Activated CD4-positive, alpha-beta memory T cell treated with anti-CD3 and anti-CD28 coated beads, Interleukin-2, amount 10 ng/mL, durations not matched to agents 7 days and 5 days (primary cell): ENCODE measurements around the gene GPR87. TPM values are rescaled to one million over a fixed set of nuclear protein-coding genes. Genes with fewer than 3 reads are reported as not detected.
A peak's percentile ranks its signal among the peaks of the same experiment; 100 is the strongest.

Experiments
- CTCF ChIA-PET: fragments of 350-600 bp; sonication (Branson Sonifier 250); formaldehyde crosslinking; loops from one replicate; lab custom pipeline; 2021; ENCODE audit warnings: antibody characterized with exemption, inconsistent platforms; lab: Charles Lee
- POLR2A ChIA-PET: fragments of 350-600 bp; sonication (Branson Sonifier 250); formaldehyde crosslinking; loops from one replicate; lab custom pipeline; 2021; ENCODE audit warnings: antibody characterized with exemption; lab: Charles Lee
- DNase-seq: peaks from one replicate; pipeline ENCODE4 v3.0.0-alpha.2; 2020
- H3K27ac Mint-ChIP-seq: one replicate; pipeline ENCODE4 v1.8.0; 2021; ENCODE audit warnings: mild to moderate bottlenecking, mixed read lengths
- H3K27me3 Mint-ChIP-seq: one replicate; pipeline ENCODE4 v1.8.0; 2021; ENCODE audit warnings: mixed read lengths
- H3K36me3 Mint-ChIP-seq: one replicate; pipeline ENCODE4 v1.8.0; 2021; ENCODE audit warnings: low read depth, mixed read lengths
- H3K4me1 Mint-ChIP-seq: one replicate; pipeline ENCODE4 v1.8.0; 2021; ENCODE audit warnings: mixed read lengths
- H3K4me3 Mint-ChIP-seq: one replicate; pipeline ENCODE4 v1.8.0; 2021; ENCODE audit warnings: mild to moderate bottlenecking, mixed read lengths
- H3K9me3 Mint-ChIP-seq: one replicate; pipeline ENCODE4 v1.8.0; 2021; ENCODE audit warnings: mixed read lengths
- total RNA-seq, 2 experiments: library from RNA; stranded (reverse); gene quantifications; one replicate each; pipeline ENCODE4 v1.2.3, GENCODE V29; 2021

The GPR87 gene
- total RNA-seq, 2 experiments from 2014 or later, result 0.33 TPM; not detected in 1

GRCh38 chr3:151299006-151299405, 17.6 kb downstream of the GPR87 start:
- H3K27me3 Mint-ChIP-seq, result peaks cover 6% of the 10 kb centered on the region
- DNase-seq, result no peak
- H3K27ac Mint-ChIP-seq, result no peak overlapping the region
- CTCF ChIA-PET, result interaction anchor here (1.1 to 2.2 kb wide), 2 partner anchors 15 to 131 kb away, joined by 3 to 8 read pairs; no protein-coding TSS in a partner anchor
- peaks cover 24% of the 10 kb centered on the region for H3K4me1 Mint-ChIP-seq
- H3K4me3 Mint-ChIP-seq, result no peak overlapping the region
- no peaks in the 10 kb centered on the region for H3K9me3 Mint-ChIP-seq
- no peaks in the 10 kb centered on the region for H3K36me3 Mint-ChIP-seq
- POLR2A ChIA-PET, result no interaction called here

DNA sequence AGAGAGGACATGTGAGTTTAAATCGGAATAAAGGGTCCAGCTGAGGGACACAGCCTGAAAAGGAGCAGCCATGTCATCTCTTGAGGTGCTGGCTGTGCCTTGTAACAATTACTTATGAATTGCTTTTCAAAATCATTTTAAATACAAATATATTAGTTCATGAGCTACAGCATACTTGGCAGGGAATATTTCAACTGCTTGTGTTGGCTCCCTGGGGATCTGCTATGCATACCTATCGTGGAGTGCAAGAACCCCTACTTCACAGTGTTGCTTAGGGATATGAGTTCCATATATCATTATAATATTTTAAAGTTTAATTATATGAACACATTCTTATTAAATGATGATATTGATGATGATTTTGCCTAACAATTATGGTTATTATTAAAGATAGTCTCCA, 19.2 kb downstream of the GPR87 start:
- Mint-ChIP-seq H3K27me3 (peaks cover 2% of the 10 kb centered on the region), H3K4me3 (no peak overlapping the region), H3K27ac (no peak overlapping the region), H3K9me3 (no peaks in the 10 kb centered on the region), H3K36me3 (no peaks in the 10 kb centered on the region), H3K4me1 (peaks cover 17% of the 10 kb centered on the region)
- no peak for DNase-seq
- CTCF ChIA-PET, result interaction anchor here (2.2 kb wide), 1 partner anchor 130 kb away, joined by 8 read pairs; no protein-coding TSS in a partner anchor
- POLR2A ChIA-PET, result interaction anchor here (0.8 kb wide), 1 partner anchor 10 kb away, joined by 3 read pairs; no protein-coding TSS in a partner anchor

DNA sequence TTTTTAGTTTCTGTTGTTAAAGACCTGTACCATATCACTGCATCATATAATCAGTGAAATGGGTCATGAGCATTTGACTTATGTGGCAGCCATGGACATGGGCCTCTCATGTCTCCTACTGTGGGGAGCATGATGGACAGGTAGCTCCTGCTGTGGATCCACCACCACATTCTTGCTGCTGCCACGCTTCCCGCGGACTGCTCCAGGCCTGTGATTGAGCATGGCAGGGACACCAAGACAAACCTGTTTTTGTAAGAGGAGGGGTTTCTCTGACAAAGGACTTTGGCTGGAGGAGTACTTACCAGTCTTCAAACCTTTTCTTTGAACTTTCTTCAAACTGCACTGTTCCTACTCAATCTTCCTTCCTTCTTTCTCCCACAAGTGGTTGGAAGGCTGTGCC, 20.4 kb downstream of the GPR87 start:
- Mint-ChIP-seq H3K27ac (no peak overlapping the region), H3K27me3 (peaks cover 2% of the 10 kb centered on the region), H3K4me3 (no peak overlapping the region), H3K36me3 (no peaks in the 10 kb centered on the region), H3K9me3 (no peaks in the 10 kb centered on the region), H3K4me1 (peaks cover 9% of the 10 kb centered on the region)
- POLR2A ChIA-PET, result no interaction called here
- CTCF ChIA-PET, result no interaction called here
- DNase-seq, result no peak

DNA sequence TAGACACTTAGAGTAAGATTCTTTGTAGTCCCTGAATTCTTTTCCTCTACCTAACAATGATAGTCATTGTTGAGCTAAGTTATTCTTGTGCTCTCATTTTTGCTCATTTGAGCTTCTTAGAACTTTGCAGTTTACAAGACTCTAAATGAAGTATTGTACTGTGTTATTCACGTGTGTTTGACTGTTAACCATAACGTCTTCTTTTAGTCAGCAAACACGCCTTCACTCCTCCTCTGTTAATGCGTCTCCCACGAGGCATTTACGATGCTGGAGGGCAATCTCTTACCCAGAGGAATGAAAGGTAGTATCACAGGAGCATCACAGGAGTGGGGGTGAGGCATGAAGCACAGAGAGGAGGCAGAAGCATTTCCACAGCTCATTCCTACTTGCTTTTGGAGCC, 23.5 kb downstream of the GPR87 start:
- no peaks in the 10 kb centered on the region for H3K9me3 Mint-ChIP-seq
- H3K4me1 Mint-ChIP-seq, result peaks cover 4% of the 10 kb centered on the region
- no peaks in the 10 kb centered on the region for H3K36me3 Mint-ChIP-seq
- H3K27ac Mint-ChIP-seq, result no peak overlapping the region
- no peak overlapping the region for H3K4me3 Mint-ChIP-seq
- H3K27me3 Mint-ChIP-seq, result peaks cover 2% of the 10 kb centered on the region
- POLR2A ChIA-PET, result no interaction called here
- DNase-seq, result no peak
- CTCF ChIA-PET, result interaction anchor here (0.7 to 2.3 kb wide), 4 partner anchors 11 to 132 kb away, joined by 3 to 6 read pairs (median 3); no protein-coding TSS in a partner anchor

GRCh38 chr3:151290673-151291072, 25.9 kb downstream of the GPR87 start:
- H3K4me3 Mint-ChIP-seq, result no peak overlapping the region
- DNase-seq, result no peak
- H3K4me1 Mint-ChIP-seq, result peaks cover 6% of the 10 kb centered on the region
- no peaks in the 10 kb centered on the region for H3K9me3 Mint-ChIP-seq
- CTCF ChIA-PET, result interaction anchor here (0.7 to 2.2 kb wide), 3 partner anchors 37 to 549 kb away, joined by 3 to 7 read pairs (median 7); no protein-coding TSS in a partner anchor
- POLR2A ChIA-PET, result no interaction called here
- no peaks in the 10 kb centered on the region for H3K27me3 Mint-ChIP-seq
- no peak overlapping the region for H3K27ac Mint-ChIP-seq
- H3K36me3 Mint-ChIP-seq, result no peaks in the 10 kb centered on the region

GRCh38 chr3:151289445-151289844, 27.2 kb downstream of the GPR87 start:
- peaks cover 11% of the 10 kb centered on the region for H3K4me1 Mint-ChIP-seq
- no peak overlapping the region for H3K27ac Mint-ChIP-seq
- ChIA-PET CTCF (interaction anchor here (6.6 kb wide), 1 partner anchor 121 kb away, joined by 52 read pairs; no protein-coding TSS in a partner anchor), POLR2A (no interaction called here)
- no peak overlapping the region for H3K4me3 Mint-ChIP-seq
- no peaks in the 10 kb centered on the region for H3K27me3 Mint-ChIP-seq
- DNase-seq, result no peak
- H3K36me3 Mint-ChIP-seq, result no peaks in the 10 kb centered on the region
- no peaks in the 10 kb centered on the region for H3K9me3 Mint-ChIP-seq

- Mint-ChIP-seq H3K4me3 (no peak overlapping the region), H3K36me3 (no peaks in the 10 kb centered on the region), H3K4me1 (peaks cover 29% of the 10 kb centered on the region), H3K27ac (no peak overlapping the region), H3K27me3 (no peaks in the 10 kb centered on the region), H3K9me3 (no peaks in the 10 kb centered on the region)
- ChIA-PET CTCF (interaction anchor here (1.0 to 6.6 kb wide), 5 partner anchors 42 to 130 kb away, joined by 3 to 52 read pairs (median 9); no protein-coding TSS in a partner anchor), POLR2A (no interaction called here)
- DNase-seq, result no peak
Measured at GRCh38 chr3:151285940-151286339, 30.7 kb downstream of the GPR87 start.

- no peaks in the 10 kb centered on the region for H3K27me3 Mint-ChIP-seq
- H3K36me3 Mint-ChIP-seq, result no peaks in the 10 kb centered on the region
- DNase-seq, result peak; percentile 36
- no peak overlapping the region for H3K4me3 Mint-ChIP-seq
- peaks cover 35% of the 10 kb centered on the region for H3K4me1 Mint-ChIP-seq
- H3K27ac Mint-ChIP-seq, result peak overlapping the region; percentile 60
- no peaks in the 10 kb centered on the region for H3K9me3 Mint-ChIP-seq
- ChIA-PET POLR2A (interaction anchor here (0.6 to 1.6 kb wide), 7 partner anchors 32 to 116 kb away, joined by 3 to 4 read pairs (median 4); no protein-coding TSS in a partner anchor), CTCF (interaction anchor here (0.5 to 6.6 kb wide), 12 partner anchors 16 to 1183 kb away, joined by 3 to 52 read pairs (median 4); no protein-coding TSS in a partner anchor)
Measured at GRCh38 chr3:151283907-151284461, 32.6 kb downstream of the GPR87 start.

GRCh38 chr3:151283387-151283786, 33.2 kb downstream of the GPR87 start:
- no peaks in the 10 kb centered on the region for H3K36me3 Mint-ChIP-seq
- no peak for DNase-seq
- ChIA-PET POLR2A (interaction anchor here (1.1 to 1.6 kb wide), 5 partner anchors 33 to 115 kb away, joined by 3 to 4 read pairs (median 4); no protein-coding TSS in a partner anchor), CTCF (interaction anchor here (0.7 to 8.2 kb wide), 10 partner anchors 9 to 556 kb away, joined by 3 to 160 read pairs (median 8); no protein-coding TSS in a partner anchor)
- H3K27me3 Mint-ChIP-seq, result no peaks in the 10 kb centered on the region
- H3K4me3 Mint-ChIP-seq, result no peak overlapping the region
- no peaks in the 10 kb centered on the region for H3K9me3 Mint-ChIP-seq
- H3K4me1 Mint-ChIP-seq, result peaks cover 41% of the 10 kb centered on the region
- peak overlapping the region; percentile 60 for H3K27ac Mint-ChIP-seq

GRCh38 chr3:151282921-151283320, 33.7 kb downstream of the GPR87 start:
- ChIA-PET POLR2A (interaction anchor here (1.1 kb wide), 2 partner anchors 55 to 113 kb away, joined by 3 read pairs; no protein-coding TSS in a partner anchor), CTCF (interaction anchor here (0.7 to 8.2 kb wide), 16 partner anchors 9 to 558 kb away, joined by 3 to 160 read pairs (median 4); partner anchors contain the start of gene GPR171)
- H3K36me3 Mint-ChIP-seq, result no peaks in the 10 kb centered on the region
- no peak overlapping the region for H3K4me3 Mint-ChIP-seq
- H3K27me3 Mint-ChIP-seq, result no peaks in the 10 kb centered on the region
- H3K9me3 Mint-ChIP-seq, result no peaks in the 10 kb centered on the region
- peak overlapping the region; percentile 60 for H3K27ac Mint-ChIP-seq
- no peak for DNase-seq
- H3K4me1 Mint-ChIP-seq, result peaks cover 45% of the 10 kb centered on the region

DNA sequence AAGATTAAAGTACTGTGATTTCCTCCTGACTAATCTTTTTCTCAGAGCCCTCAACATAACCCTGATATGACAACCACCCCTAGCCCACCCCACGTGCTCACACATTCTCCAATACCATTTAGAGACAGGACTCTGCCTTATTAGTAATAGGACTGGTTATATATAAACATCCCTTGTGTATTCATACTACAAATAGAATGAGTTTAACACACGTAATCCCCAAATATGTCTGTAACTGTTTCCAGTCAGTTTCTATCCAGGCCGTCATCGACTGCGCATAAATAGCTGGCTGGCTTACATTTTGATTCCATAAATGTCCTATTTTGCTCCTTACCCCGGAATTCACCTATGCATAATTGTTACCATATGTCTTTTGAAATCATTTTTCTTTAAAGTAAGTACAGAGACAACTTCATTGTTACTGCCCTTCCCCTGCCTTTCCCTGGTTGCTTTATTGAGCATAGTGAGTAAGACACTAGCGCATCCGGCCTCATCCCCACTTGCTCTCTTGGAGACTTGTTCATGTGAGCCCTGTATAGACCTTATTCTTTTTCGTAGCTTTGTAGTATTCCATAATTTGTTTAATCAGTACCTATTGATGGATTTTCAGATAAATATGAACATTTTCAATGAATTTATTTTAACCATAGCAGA, 34.8 kb downstream of the GPR87 start:
- H3K27me3 Mint-ChIP-seq, result no peaks in the 10 kb centered on the region
- H3K4me1 Mint-ChIP-seq, result peaks cover 50% of the 10 kb centered on the region
- DNase-seq, result no peak
- no peaks in the 10 kb centered on the region for H3K9me3 Mint-ChIP-seq
- CTCF ChIA-PET, result interaction anchor here (0.7 to 8.2 kb wide), 15 partner anchors 10 to 559 kb away, joined by 3 to 160 read pairs (median 4); no protein-coding TSS in a partner anchor
- no peaks in the 10 kb centered on the region for H3K36me3 Mint-ChIP-seq
- H3K4me3 Mint-ChIP-seq, result no peak overlapping the region
- no peak overlapping the region for H3K27ac Mint-ChIP-seq
- POLR2A ChIA-PET, result interaction anchor here (1.0 to 1.1 kb wide), 3 partner anchors 54 to 112 kb away, joined by 3 read pairs; no protein-coding TSS in a partner anchor

DNA sequence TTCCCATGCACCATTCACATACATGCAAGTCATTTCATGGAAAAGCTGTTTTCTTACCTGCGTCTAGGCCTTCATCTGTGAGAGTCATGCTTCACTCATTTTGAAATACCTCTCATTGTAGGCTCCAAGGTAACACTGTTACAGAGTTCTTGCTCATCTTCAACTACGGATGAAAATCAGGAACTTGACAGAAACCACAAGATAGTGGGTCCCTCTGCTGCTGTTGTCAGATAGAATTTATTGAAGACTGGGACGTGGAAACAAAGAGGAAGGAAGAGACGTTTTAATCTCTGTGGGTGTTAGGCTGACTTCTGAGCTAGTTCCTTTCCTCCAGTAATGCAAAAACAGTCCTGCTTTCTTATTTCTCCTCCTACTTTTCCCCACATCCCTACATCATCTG, 38.4 kb downstream of the GPR87 start, which contains the start of gene P2RY14:
Gene P2RY14 (minus strand): TSS at position 313 of the 400 bp plus-strand sequence. CDS start 64,226 bp downstream, outside the sequence.
- H3K9me3 Mint-ChIP-seq, result no peaks in the 10 kb centered on the region
- peaks cover 5% of the 10 kb centered on the region for H3K36me3 Mint-ChIP-seq
- no peak for DNase-seq
- POLR2A ChIA-PET, result interaction anchor here (0.9 to 4.2 kb wide), 8 partner anchors 10 to 515 kb away, joined by 3 to 16 read pairs (median 4); partner anchors contain the start of genes GPR171 and SIAH2
- H3K4me1 Mint-ChIP-seq, result peaks cover 59% of the 10 kb centered on the region
- H3K27me3 Mint-ChIP-seq, result no peaks in the 10 kb centered on the region
- CTCF ChIA-PET, result interaction anchor here (0.6 to 8.2 kb wide), 10 partner anchors 11 to 133 kb away, joined by 3 to 160 read pairs (median 4); no protein-coding TSS in a partner anchor
- peak within 1 kb of the TSS; percentile 50 for H3K27ac Mint-ChIP-seq
- no peak within 1 kb of the TSS for H3K4me3 Mint-ChIP-seq
